B cell (primary cell): ENCODE measurements around the gene SIK3. TPM values are rescaled to one million over a fixed set of nuclear protein-coding genes. Genes with fewer than 3 reads are reported as not detected.

Experiments
- ATAC-seq: fragments of 200-7000 bp; cut with Tn5 transposase; one replicate; pipeline ENCODE4 v1.10.0; 2021; ENCODE audit warnings: low read depth, mild to moderate bottlenecking, moderate number of reproducible peaks, moderate library complexity
- CTCF ChIA-PET: fragments of 350-600 bp; sonication (Branson Sonifier 250); formaldehyde crosslinking; loops from one replicate; lab custom pipeline; 2021; ENCODE audit warnings: antibody characterized with exemption, inconsistent platforms; lab: Charles Lee
- POLR2A ChIA-PET: fragments of 350-600 bp; sonication (Branson Sonifier 250); formaldehyde crosslinking; loops from one replicate; lab custom pipeline; 2021; ENCODE audit warnings: antibody characterized with exemption; lab: Charles Lee
- DNase-seq: peaks from one replicate; pipeline ENCODE4 v3.0.0; 2013
- H2AFZ ChIP-seq: 2 replicates; pipeline ENCODE4 v1.6.1; 2012; ENCODE audit warnings: mild to moderate bottlenecking, low read depth, low read length; ENCODE audit not compliant: insufficient read depth, poor library complexity, severe bottlenecking
- H3K27ac ChIP-seq, 2 donors: 1 replicate in 1 of 2; 2 replicates in 1 of 2; pipeline ENCODE4 v1.5.1; 2012 to 2013; ENCODE audit warnings: low read length in 2 of 2, mild to moderate bottlenecking in 2 of 2, moderate library complexity in 1 of 2
- H3K27me3 ChIP-seq, 4 experiments: fragments of 200-600 bp in 1 of 4; sonication (generic) in 1 of 4; replicated peaks in 1 of 4; 1 replicate in 2 of 4; 2 replicates in 2 of 4; pipeline versions ENCODE4 v1.6.1 to v1.7.0; 2013 to 2016; ENCODE audit warnings: low read length in 3 of 4, mild to moderate bottlenecking in 2 of 4, mixed read lengths in 1 of 4, moderate library complexity in 1 of 4; ENCODE audit not compliant: insufficient read depth in 4 of 4, control insufficient read depth in 3 of 4; ENCODE audit errors: control extremely low read depth in 1 of 4
- H3K36me3 ChIP-seq, 2 experiments: replicated peaks in 1 of 2; 1 replicate in 1 of 2; 2 replicates in 1 of 2; pipeline versions ENCODE4 v1.6.1 to v1.7.1; 2013; ENCODE audit warnings: low read length in 1 of 2; ENCODE audit not compliant: insufficient read depth in 2 of 2, control insufficient read depth in 1 of 2; ENCODE audit errors: control extremely low read depth in 1 of 2, extremely low read depth in 1 of 2
- H3K4me1 ChIP-seq, 2 donors: fragments of 200-600 bp in 1 of 2; sonication (generic) in 1 of 2; 1 replicate in 1 of 2; 2 replicates in 1 of 2; pipeline versions ENCODE4 v1.5.1 to v1.6.1; 2013 to 2017; ENCODE audit warnings: low read length in 2 of 2; ENCODE audit not compliant: control insufficient read depth in 2 of 2, insufficient read depth in 2 of 2
- H3K4me2 ChIP-seq: replicated peaks from 2 replicates; pipeline ENCODE3; 2012; ENCODE audit warnings: mild to moderate bottlenecking, low read depth, low read length; ENCODE audit not compliant: poor library complexity, severe bottlenecking
- H3K4me3 ChIP-seq, 5 experiments: fragments of 200-600 bp in 1 of 5; sonication (generic) in 1 of 5; 1 replicate in 3 of 5; 2 replicates in 2 of 5; pipeline versions ENCODE4 v1.5.1 to v1.7.0; 2011 to 2016; ENCODE audit warnings: low read length in 4 of 5, mild to moderate bottlenecking in 4 of 5, low read depth in 2 of 5, control low read depth in 1 of 5, moderate library complexity in 1 of 5; ENCODE audit not compliant: insufficient read depth in 1 of 5; ENCODE audit errors: control extremely low read depth in 1 of 5, extremely low read depth in 1 of 5
- H3K79me2 ChIP-seq: fragments of 200-600 bp; sonication (generic); one replicate; pipeline ENCODE4 v1.6.0; 2016; ENCODE audit warnings: low read length; ENCODE audit not compliant: control insufficient read depth, insufficient read depth
- H3K9ac ChIP-seq: fragments of 200-600 bp; sonication (generic); 2 replicates; pipeline ENCODE4 v1.6.1; 2017; ENCODE audit warnings: mild to moderate bottlenecking, low read length, moderate library complexity
- H3K9me3 ChIP-seq, 3 donors: one replicate each; pipeline versions ENCODE4 v1.6.1 to v1.7.1; 2013; ENCODE audit warnings: low read length in 2 of 3; ENCODE audit not compliant: control insufficient read depth in 2 of 3, insufficient read depth in 1 of 3; ENCODE audit errors: control extremely low read depth in 1 of 3
- H4K20me1 ChIP-seq: 2 replicates; pipeline ENCODE4 v1.6.0; 2012; ENCODE audit warnings: mild to moderate bottlenecking, low read length; ENCODE audit not compliant: insufficient read depth, control insufficient read depth, poor library complexity, severe bottlenecking
- H3K27ac Mint-ChIP-seq: one replicate; pipeline ENCODE4 v1.8.0; 2021; ENCODE audit warnings: mixed read lengths
- H3K27me3 Mint-ChIP-seq: one replicate; pipeline ENCODE4 v1.8.0; 2021; ENCODE audit warnings: mixed read lengths
- H3K4me1 Mint-ChIP-seq: one replicate; pipeline ENCODE4 v1.8.0; 2021; ENCODE audit warnings: mixed read lengths
- H3K4me3 Mint-ChIP-seq: one replicate; pipeline ENCODE4 v1.8.0; 2021; ENCODE audit warnings: mixed read lengths
- H3K9me3 Mint-ChIP-seq: one replicate; pipeline ENCODE4 v1.8.0; 2022; ENCODE audit warnings: mixed read lengths; ENCODE audit not compliant: insufficient read depth
- EZH2 ChIP-seq: IDR thresholded peaks from 2 replicates; pipeline ENCODE4 v1.6.1; 2012; ENCODE audit warnings: borderline replicate concordance, low read depth, mild to moderate bottlenecking, moderate library complexity, low read length; ENCODE audit not compliant: insufficient read depth, poor library complexity, severe bottlenecking
- WGBS: methylation state at CpG from one replicate; pipeline ENCODE4 v1.1.5; 2013; ENCODE audit warnings: missing lambda C conversion rate; ENCODE audit not compliant: insufficient coverage; 5-methylcytosine and 5-hydroxymethylcytosine counted together
- intact Hi-C: fragments of 100-400 bp; cut with micrococcal nuclease; formaldehyde crosslinking; loops from one replicate; pipeline ENCODE4 v1.10.0; 2022
- polyA plus RNA-seq: library from polyadenylated mRNA; depleted of rRNA; stranded (reverse); fragments of >200 nt; gene quantifications from 2 replicates; pipeline ENCODE4 v1.2.3, GENCODE V29; 2012
- total RNA-seq, 2 donors: library from RNA; stranded (reverse); fragments of 120-200 nt in 1 of 2; gene quantifications; 1 replicate in 1 of 2; 2 replicates in 1 of 2; pipeline versions ENCODE4 v1.2.3 to v1.2.4, GENCODE V29; 2013 to 2022
- TF ChIP-seq, protein P1 (sequence below): fragments of 200-600 bp; IDR thresholded peaks from one replicate; pipeline ENCODE4 v1.8.0; 2022; ENCODE audit warnings: antibody characterized with exemption, mild to moderate bottlenecking

Gene SIK3
- total and polyA plus RNA-seq, 2 donors (not counting 1 experiment from before 2014, with no cell fraction given) = 36.5 to 180 TPM

- peak; percentile 73 for DNase-seq
- ATAC-seq = peak; percentile 16
- Histone ChIP-seq H3K4me1 (peaks cover 55 to 64% of the 10 kb centered on the region in 2 donors), H3K36me3 (peaks cover 0 to 2% of the 10 kb centered on the region in 2 experiments), H3K79me2 (peaks cover 91% of the 10 kb centered on the region), H2AFZ (no peak overlapping the region), H3K4me3 (peak overlapping the region; percentile 66 to 93 (median 78)), H3K27me3 (no peaks in the 10 kb centered on the region), H3K4me2 (peak overlapping the region; percentile 84), H3K27ac (peak overlapping the region; percentile 35 to 92), H4K20me1 (peaks cover 30% of the 10 kb centered on the region), H3K9me3 (no peaks in the 10 kb centered on the region), H3K9ac (peak overlapping the region; percentile 86)
- Mint-ChIP-seq H3K27ac (peak overlapping the region; percentile 83), H3K27me3 (no peaks in the 10 kb centered on the region), H3K4me3 (peak overlapping the region; percentile 99), H3K4me1 (peaks cover 75% of the 10 kb centered on the region), H3K9me3 (peaks cover 4% of the 10 kb centered on the region)
- TF ChIP-seq EZH2 = no peak
- TF ChIP-seq, protein P1, sequence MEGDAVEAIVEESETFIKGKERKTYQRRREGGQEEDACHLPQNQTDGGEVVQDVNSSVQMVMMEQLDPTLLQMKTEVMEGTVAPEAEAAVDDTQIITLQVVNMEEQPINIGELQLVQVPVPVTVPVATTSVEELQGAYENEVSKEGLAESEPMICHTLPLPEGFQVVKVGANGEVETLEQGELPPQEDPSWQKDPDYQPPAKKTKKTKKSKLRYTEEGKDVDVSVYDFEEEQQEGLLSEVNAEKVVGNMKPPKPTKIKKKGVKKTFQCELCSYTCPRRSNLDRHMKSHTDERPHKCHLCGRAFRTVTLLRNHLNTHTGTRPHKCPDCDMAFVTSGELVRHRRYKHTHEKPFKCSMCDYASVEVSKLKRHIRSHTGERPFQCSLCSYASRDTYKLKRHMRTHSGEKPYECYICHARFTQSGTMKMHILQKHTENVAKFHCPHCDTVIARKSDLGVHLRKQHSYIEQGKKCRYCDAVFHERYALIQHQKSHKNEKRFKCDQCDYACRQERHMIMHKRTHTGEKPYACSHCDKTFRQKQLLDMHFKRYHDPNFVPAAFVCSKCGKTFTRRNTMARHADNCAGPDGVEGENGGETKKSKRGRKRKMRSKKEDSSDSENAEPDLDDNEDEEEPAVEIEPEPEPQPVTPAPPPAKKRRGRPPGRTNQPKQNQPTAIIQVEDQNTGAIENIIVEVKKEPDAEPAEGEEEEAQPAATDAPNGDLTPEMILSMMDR = no peak
- 16% methylated on average over 2 of the region's 6 CpGs for whole genome bisulfite sequencing
- ChIA-PET POLR2A (interaction anchor here (0.5 to 1.0 kb wide), 3 partner anchors 10 to 915 kb away, joined by 3 to 8 read pairs (median 3); no protein-coding TSS in a partner anchor), CTCF (interaction anchor here (1.0 to 4.5 kb wide), 8 partner anchors 10 to 217 kb away, joined by 3 to 59 read pairs (median 5); no protein-coding TSS in a partner anchor)
- intact Hi-C loops = loop anchor here (1.0 to 5.0 kb wide), 5 partner anchors 8 to 324 kb away; partner anchors contain the start of genes BUD13, PAFAH1B2, PCSK7 and RNF214
Observed at GRCh38 chr11:117096201-117096991, 1.8 kb downstream of the SIK3 start.
